DMS153 treated with DMSO at 0.1 percent for 48 hours (cell line): Measurements from ENCODE around the gene BCAR3.

Experiments used
- DNase-seq: peaks from one replicate; lab custom pipeline; 2025; ENCODE audit not compliant: unreplicated experiment; lab: John Stamatoyannopoulos, UW

BCAR3 gene

DNA sequence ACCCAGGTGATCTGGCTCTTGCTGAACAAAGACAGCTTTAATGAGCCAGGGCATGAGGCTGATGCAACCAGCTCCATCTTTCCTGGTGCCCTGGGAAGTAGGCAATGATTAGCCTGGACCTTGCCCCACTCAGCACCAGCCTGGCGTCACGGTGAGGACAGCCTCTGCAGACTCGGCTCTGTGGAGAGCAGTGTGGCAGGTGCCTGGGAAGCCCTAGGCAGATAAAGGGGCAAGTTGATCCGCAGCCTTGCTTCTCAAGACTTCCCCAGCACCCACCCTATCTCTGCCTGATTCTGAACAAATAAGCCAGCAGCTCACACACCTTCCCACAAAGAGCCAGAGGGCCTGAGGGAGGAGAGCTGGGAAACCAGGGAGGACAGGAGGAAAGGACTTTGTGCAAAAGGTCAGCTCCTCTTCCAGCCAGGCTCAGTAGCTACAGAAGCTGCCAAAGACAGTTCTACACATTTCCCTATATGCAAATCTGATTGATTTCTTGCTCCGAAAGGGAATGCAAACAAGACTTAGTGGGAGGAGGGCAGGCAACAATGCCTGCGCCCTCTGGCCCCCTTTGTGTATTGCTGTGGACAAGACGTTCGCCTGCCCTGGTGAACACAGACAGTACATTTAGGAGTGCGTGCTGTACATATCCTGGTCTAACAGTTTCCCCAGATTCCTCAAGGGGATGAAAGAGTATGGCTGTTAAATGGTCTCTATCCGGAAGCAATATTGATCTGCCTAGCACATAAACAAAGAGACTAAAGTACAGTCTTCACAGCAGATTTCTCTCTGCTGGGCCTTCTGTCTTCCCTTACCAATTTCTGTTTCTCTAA is 63.8 kb downstream of the BCAR3 start:
- DNase-seq, result no peak

DNA sequence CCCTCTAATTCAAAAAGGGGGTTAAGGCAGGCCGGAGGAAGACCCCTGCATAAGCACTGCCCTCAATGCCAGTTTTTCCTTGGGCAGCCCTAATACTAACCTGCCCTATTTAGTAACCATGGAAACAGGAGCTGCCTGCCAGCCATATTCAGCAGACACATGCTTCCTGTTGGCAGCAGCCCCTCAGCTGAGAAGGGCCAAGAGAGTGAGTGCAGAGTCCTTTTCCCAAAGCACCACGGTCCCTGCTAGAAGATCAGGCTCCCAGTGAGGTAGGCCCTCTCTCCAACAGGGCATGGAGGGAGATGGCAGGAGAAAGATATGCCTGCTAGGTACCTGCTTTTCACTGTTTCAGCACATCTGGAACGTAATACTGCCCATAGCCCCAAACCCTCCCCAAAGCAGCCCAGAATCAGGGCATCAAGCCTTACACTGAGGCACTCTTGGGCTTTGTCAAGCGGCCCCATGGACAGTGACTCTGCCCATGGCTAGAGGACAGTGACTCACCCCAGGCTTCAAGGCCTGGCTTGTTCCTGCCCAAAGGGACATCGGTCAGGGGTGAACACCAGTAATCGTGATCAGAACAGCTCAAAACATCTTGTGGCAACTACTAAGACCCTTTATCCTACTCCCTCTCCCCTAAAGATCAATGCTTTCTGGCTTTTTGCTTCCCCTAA is 64.5 kb downstream of the BCAR3 start:
- DNase-seq, result peak; percentile 21

- no peak for DNase-seq
Observed at GRCh38 chr1:93616221-93616995, 65.2 kb downstream of the BCAR3 start.

- DNase-seq, result no peak
Observed at GRCh38 chr1:93615582-93616150, 66.0 kb downstream of the BCAR3 start.

DNA sequence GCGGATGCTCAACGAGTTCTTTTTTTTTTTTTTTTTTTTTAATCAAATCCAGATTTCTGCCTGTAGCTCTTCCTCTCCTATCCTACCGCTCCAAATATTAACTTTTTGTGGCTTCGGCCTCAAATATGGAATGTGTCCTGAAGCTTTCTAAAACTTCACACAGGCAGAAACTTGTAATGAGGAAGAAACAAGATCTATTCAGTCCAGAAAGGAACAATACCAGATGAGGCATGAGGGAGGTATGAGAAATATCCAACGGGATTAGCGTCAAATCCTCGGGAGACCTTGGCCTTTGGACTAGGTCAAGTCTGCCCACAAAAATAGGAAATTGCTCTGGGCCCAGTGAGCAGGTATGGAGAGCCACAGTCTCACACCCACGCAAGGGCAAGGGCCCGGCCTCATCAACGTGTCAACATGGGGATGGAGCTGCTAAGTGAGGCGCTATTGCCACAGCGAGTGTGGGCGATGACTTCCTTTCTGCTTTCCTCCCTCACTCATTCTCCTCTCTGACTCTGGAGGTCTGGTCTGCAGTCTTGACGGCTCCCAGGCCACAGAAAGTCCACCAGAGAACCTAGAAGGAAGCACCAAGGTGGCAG is 66.6 kb downstream of the BCAR3 start:
- no peak for DNase-seq

DNA sequence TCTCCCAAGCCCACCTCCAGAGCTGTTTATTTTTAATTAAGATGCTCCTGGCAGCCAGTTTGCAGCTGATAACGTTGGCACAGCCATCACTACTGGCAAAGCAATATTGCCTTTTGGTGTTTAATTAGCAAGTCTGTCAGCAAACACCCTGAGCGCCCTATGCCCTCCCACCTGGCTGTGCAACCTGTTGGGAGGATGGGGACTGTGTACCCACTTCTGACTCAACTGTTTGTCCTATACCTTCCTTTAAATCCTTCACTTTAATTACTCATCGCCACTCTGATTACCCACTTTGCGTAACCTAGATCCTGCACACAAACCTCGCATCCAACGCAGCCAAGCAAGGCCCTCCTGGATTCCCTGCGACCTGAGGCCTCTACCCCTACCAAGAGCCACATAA is 67.1 kb downstream of the BCAR3 start:
- no peak for DNase-seq

- no peak for DNase-seq
Observed at GRCh38 chr1:93613898-93614297, 67.7 kb downstream of the BCAR3 start.

DNA sequence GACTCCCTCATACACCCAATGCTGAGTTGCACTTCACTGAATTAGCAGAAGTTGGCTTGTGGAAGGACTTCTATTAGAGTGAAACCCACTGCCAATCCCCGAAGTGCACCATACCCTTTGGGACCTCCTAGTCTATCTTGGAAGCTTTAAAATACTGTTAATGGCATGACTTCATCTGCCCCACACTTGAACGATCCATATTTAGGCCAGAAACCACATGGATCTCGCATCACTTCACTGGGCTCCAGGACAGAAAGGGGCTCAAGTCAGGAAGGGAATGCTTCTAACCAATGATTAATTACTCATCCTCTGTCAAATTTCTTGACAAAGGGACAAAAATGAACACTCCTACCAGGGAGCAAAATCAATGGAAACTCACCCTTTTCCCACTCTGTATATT is 69.1 kb downstream of the BCAR3 start:
- DNase-seq, result no peak

DNA sequence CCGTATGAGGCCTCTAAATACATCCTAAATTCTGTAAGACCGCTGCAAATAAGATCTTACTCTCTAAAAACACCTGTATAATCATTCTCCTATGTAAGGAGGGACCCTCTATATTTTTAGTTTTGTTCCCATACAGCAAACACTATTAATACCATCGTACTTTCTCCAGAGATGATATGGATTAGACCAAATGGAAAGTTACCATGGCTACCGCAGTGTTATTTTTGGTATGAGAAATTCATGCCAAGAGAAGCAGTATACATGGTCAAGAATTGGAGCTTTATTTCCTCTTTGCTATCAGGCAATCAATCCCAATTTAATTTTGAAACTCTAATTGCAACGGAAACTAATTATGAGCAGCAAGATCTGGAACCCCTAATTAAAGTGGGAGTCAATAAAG is 70.0 kb downstream of the BCAR3 start:
- DNase-seq, result no peak

- no peak for DNase-seq
Observed at GRCh38 chr1:93609536-93609935, 72.1 kb downstream of the BCAR3 start.

GRCh38 chr1:93608187-93609109 is 73.2 kb downstream of the BCAR3 start:
- no peak for DNase-seq

DNA sequence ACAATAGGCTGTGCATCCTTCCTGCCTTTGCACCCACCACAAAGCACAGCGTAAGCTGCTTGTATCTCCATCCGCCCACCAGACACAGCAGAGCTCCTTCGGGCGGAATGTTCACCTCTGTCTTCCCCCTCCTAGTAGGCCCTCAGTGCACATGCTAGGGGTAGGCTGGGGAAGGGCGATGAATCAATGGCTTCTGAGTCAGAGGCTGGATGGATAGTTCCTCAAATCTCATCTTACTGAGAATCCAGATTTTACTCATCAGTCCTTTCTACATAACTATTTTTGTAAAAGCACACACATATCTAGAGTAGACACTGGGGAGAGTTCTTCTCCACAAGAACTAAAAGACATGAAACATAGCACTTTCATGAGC is 73.8 kb downstream of the BCAR3 start:
- DNase-seq, result no peak

- DNase-seq, result no peak
Observed at GRCh38 chr1:93605812-93606512, 75.7 kb downstream of the BCAR3 start.

GRCh38 chr1:93605026-93605568 is 76.5 kb downstream of the BCAR3 start:
- no peak for DNase-seq

DNA sequence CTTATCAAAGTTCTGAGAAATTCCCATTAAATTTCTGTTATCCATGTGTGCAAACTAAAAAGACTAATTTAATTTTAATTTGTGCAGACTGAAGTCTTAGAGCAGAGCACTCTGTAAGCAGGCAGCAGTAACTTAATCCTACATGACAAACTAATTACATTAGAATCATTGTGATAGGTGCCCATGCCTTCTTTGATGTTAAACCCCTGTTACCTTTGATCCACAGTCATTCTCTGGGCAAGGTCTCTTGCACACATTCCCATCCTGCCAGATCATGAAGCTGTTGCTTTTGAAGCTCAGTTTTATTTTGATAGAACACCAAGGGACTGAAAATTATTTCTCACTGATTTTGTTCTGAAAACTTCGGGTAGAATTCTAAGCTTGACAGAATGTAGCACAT is 77.2 kb downstream of the BCAR3 start:
- DNase-seq, result no peak

DNA sequence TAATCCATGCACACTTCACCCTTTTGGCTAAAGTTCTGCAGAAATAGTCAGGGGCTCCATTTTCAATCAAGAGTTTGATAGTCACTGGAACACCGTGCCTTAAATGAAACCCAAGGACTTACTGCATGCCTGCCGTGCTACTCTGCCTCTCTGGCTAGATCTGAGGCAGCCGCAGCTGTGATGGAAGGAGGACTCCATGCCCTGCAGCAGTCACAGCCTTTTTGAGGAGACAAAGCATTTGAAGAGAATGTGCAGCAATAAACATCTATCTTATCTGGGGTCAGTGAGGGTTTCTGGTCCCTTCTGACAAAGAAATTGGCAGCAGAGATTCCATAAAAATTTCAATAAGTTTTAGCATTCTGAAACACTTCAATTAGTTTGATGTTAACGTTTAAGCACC is 78.0 kb downstream of the BCAR3 start:
- no peak for DNase-seq

GRCh38 chr1:93603106-93603505 is 78.5 kb downstream of the BCAR3 start:
- no peak for DNase-seq

DNA sequence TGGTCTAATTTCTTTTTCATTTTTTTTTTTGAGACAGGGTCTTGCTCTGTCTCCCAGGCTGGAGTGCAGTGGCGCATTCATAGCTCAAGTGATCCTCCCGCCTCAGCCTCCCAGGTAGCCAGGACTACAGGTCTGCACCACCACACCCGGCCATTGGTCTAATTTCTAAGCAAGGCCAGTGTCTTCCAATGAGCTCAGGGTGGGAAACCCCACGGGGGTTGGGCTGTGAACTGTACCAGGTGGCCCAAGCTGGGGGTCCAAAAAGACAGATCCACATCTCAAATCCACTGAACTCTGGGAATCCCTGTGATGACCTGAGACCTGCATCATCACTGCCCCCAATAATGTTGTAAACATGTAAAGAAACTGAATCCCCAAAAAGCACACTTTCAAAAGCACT is 79.5 kb downstream of the BCAR3 start:
- no peak for DNase-seq

DNA sequence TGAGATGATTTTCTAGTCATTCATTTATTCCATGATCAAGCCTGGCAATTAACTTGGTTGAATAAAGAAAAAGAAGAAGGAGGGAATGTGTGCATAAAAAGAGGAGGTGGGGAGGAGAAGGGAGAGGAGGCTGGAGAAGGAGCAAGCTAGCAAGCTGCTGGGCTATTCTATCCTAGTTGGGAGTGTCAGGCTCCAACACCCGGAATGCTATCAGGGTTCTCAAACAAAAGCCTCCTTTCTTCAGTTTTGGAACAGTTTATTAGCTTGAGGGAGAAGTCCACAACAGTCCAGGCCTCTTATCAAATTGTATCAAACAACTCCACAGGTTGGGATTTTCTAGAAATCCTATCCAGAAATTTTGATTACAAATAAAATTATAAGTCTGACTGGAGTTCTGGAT is 80.0 kb downstream of the BCAR3 start:
- no peak for DNase-seq
